ENCODE measurements around the gene SRXN1.
"Not testable (repeated sequence)": the region's sequence is repeated elsewhere in the genome, so short reads cannot be mapped to it uniquely, and the experiment has no call there.

SRXN1 gene

GRCh38 chr20:654417-654750 lies 1.4 kb upstream of the SRXN1 start:
- FAIRE-seq (no peak), DNase-seq (ENCODE audit: insufficient read length, low spot score) (no peak)
- no peak for TF ChIP-seq POLR2A (IDR thresholded peaks at IDR 0.05; ENCODE audit: low read depth, low read length)

DNA sequence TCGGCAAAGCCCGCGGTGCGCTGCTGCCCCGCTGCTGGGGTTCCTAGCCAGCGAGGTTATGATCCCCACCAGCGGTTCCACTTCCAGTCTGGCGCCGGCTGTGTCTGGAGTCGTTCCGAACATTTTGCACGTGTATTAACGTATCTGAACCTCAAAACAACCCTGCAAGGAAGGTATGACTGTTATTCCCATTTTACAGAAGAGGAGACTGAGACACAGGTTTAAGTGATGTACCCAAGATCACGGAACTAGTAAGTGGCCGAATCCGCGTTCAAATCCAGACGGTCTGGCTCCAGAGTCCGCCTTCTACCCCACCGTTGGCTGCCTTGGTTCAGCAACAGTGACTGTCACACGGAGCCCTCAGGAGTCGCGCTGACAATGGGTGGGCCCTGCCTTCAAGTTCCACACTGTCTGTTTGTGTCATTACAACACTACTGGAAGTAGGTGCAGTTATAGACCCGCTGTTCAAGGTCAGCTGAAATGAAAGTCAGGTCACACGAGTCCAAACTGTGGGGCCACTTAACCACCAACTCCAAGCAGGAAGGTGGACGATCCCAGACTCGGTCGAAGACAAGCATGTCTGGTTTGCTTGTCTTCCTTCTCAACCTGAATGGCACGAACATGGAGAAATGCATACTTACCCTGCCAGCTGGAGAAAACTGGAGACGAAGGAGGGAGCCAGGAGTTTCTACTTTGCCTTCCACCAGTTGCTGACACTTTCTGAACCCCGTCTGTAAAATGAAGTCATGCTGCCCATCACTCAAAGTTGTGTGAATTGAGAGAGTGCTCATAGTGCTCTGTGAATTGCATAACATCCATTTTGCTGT lies 803 bp upstream of the SRXN1 start:
- FAIRE-seq, result no peak
- no peak for DNase-seq (ENCODE audit: insufficient read length, low spot score)
- peak; percentile 39; the same call in 1 of the 2 replicates for TF ChIP-seq POLR2A (IDR thresholded peaks at IDR 0.05; ENCODE audit: low read depth, low read length)

- DNase-seq (ENCODE audit: insufficient read length, low spot score) (no peak), FAIRE-seq (no peak)
- TF ChIP-seq POLR2A (IDR thresholded peaks at IDR 0.05; ENCODE audit: low read depth, low read length), result no peak
These were observed 338 bp downstream of the SRXN1 start for GRCh38 chr20:652615-653109.

- FAIRE-seq, result no peak
- DNase-seq (ENCODE audit: insufficient read length, low spot score), result no peak
- TF ChIP-seq POLR2A (IDR thresholded peaks at IDR 0.05; ENCODE audit: low read depth, low read length), result no peak
These were observed 1.0 kb downstream of the SRXN1 start for GRCh38 chr20:651713-652614.

DNA sequence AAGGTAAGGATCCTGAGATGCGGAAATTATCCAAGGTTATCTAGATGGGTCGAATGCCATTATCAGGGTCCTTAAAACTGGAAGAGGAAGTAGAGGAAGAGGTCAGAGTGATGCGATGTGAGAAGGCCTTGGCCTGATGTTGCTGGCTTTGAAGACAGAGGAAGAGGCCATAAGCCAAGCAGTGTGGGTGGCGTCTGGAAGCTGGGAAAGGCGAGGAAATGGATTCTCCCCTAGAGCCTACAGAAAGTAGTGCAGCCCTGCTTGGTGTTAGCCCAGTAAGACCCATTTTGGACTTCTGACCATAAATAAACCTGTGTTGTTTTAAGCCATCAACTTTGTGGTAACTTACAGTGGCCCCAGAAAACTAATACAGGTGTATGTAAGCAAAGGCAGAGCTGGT lies 2.0 kb downstream of the SRXN1 start:
- DNase-seq (ENCODE audit: insufficient read length, low spot score) (no peak), FAIRE-seq (no peak)
- TF ChIP-seq POLR2A (IDR thresholded peaks at IDR 0.05; ENCODE audit: low read depth, low read length), result no peak

- DNase-seq (ENCODE audit: insufficient read length, low spot score), result no peak
- FAIRE-seq, result no peak
- TF ChIP-seq POLR2A (IDR thresholded peaks at IDR 0.05; ENCODE audit: low read depth, low read length), result no peak
These were observed 2.7 kb downstream of the SRXN1 start for GRCh38 chr20:650281-650680.

DNA sequence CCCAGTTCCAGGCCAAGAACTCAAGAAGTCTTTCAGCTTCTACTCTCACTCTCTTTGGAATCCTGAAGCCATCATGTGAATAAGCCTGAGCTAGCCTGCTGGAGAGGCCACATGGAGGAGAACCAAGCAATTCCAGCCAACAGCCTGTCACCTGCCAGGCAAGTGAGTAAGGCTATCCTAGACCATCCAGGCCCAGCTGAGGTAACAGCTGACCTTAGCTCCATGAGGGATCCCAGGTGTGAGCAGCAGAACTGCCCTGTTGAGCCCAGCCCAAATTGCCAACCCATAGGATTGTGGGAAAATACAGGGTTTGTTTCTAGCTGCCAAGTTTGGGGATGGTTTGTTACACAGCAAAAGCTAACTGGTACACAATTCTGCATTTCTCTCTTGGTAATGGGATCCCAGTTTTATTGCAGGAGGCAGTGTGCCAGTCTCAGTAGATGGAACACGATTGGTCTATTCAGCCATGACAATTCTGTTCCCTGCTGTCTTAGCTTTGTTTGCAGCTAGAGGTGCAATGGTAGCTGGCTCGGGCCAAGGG lies 5.5 kb downstream of the SRXN1 start:
- no peak for TF ChIP-seq POLR2A (IDR thresholded peaks at IDR 0.05; ENCODE audit: low read depth, low read length)
- FAIRE-seq (no peak), DNase-seq (ENCODE audit: insufficient read length, low spot score) (no peak)

DNA sequence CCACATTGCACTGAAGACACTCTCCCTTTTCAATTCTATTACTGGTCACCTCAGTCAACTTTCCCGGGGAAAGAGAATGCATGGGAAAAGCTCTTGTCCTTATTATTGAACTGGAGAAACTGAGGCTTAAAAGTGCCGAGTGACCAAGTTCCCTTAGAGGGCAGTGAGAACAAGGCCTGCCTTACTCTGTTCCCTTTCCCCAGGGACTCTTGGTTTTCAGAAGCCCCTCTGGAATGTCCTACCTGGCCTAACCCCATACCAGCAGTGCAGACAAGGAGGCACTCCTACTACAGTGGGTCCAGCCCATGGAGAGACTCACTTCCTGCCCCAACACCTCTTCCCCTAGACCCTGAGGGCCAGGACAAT lies 6.1 kb downstream of the SRXN1 start:
- FAIRE-seq, result no peak
- no peak for DNase-seq (ENCODE audit: insufficient read length, low spot score)
- no peak for TF ChIP-seq POLR2A (IDR thresholded peaks at IDR 0.05; ENCODE audit: low read depth, low read length)

GRCh38 chr20:646107-646867 lies 6.7 kb downstream of the SRXN1 start:
- TF ChIP-seq POLR2A (IDR thresholded peaks at IDR 0.05; ENCODE audit: low read depth, low read length), result no peak
- no peak for FAIRE-seq
- DNase-seq (ENCODE audit: insufficient read length, low spot score), result no peak

GRCh38 chr20:645318-646106 lies 7.5 kb downstream of the SRXN1 start:
- TF ChIP-seq POLR2A (IDR thresholded peaks at IDR 0.05; ENCODE audit: low read depth, low read length), result no peak
- FAIRE-seq (no peak), DNase-seq (ENCODE audit: insufficient read length, low spot score) (peak; percentile 92)

GRCh38 chr20:644692-645317 lies 8.2 kb downstream of the SRXN1 start:
- FAIRE-seq (no peak), DNase-seq (ENCODE audit: insufficient read length, low spot score) (no peak)
- no peak for TF ChIP-seq POLR2A (IDR thresholded peaks at IDR 0.05; ENCODE audit: low read depth, low read length)

DNA sequence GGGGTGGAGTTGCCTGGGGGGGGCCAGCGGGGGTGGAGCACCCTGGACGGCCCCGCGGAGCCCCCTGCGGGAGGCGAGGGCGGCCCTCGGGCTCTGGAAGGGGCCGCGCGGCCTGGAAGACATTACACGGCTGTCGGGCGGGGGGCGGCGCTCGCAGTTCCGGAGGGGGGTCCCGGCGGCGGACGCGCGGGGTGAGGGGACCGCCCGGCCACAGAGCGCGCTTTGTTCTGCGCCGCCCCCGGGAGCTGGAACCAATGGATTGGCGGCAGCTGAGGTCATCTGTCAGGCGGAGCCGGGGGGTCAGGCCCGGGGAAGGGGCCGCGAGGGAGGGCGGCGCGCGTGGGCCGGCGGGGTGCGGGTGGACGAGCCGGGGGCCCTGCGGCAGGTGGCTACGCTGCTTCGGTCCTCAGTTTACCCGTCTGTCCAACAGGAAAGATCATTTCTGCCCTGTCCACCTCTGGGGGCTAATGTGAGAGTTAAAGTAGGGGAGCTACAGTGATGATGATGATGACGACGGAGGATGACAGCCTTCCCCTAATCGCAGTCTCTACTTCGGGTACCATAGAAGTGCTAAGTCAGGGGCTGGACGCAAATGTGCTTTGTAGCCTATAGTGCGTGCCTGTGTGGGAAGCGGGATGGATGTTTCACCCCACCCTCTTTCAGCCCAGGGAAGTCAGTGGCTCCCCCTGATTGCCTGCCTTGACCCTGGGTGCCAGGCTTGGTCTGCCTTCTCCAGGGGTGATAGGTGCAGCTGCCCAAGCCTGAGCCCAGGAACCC lies 10.4 kb downstream of the SRXN1 start:
- no peak for DNase-seq (ENCODE audit: insufficient read length, low spot score)
- TF ChIP-seq POLR2A (IDR thresholded peaks at IDR 0.05; ENCODE audit: low read depth, low read length), result no peak
- no peak for FAIRE-seq

- DNase-seq (ENCODE audit: insufficient read length, low spot score); FAIRE-seq: not testable (repeated sequence)
These were observed 11.0 kb downstream of the SRXN1 start for GRCh38 chr20:642013-642397.

Measured in H54 (cell line).